GM12878 (cell line): ENCODE results near the gene CELF3. TPM values are rescaled to one million over a fixed set of nuclear protein-coding genes. Genes with fewer than 3 reads are reported as not detected.
A peak's percentile ranks its signal among the peaks of the same experiment; 100 is the strongest.

Experiments used
- ATAC-seq: fragments of 200-7000 bp; cut with Tn5 transposase; 3 replicates; pipeline ENCODE4 v1.9.1; 2020; ENCODE audit warnings: mild to moderate bottlenecking, moderate library complexity
- Bru-seq: library from RNA; stranded (reverse); fragments of 400-500 nt; gene quantifications from one replicate; lab custom pipeline; 2021; lab: Mats Ljungman, UMichigan
- BruChase-seq, 2 experiments: library from RNA; stranded (reverse); fragments of 400-500 nt; gene quantifications; one replicate each; lab custom pipeline; 2021; lab: Mats Ljungman, UMichigan
- BruUV-seq: library from RNA; stranded (reverse); fragments of 400-500 nt; replicated peaks from 2 replicates; lab custom pipeline; 2021; lab: Mats Ljungman, UMichigan
- CTCF ChIA-PET: fragments of 300-600 bp; sonication (Branson Sonifier 250); formaldehyde crosslinking; extraction: SDS; loops from one replicate; lab custom pipeline; 2021; ENCODE audit warnings: inconsistent platforms; lab: Yijun Ruan, JAX
- POLR2A ChIA-PET: fragments of 350-600 bp; formaldehyde crosslinking; extraction: SDS; loops from one replicate; lab custom pipeline; 2021; ENCODE audit warnings: inconsistent platforms; lab: Charles Lee
- RAD21 ChIA-PET: fragments of 300-600 bp; sonication (Branson Sonifier 250); formaldehyde crosslinking; loops from one replicate; lab custom pipeline; 2023; ENCODE audit warnings: antibody characterized with exemption; ENCODE audit not compliant: unreplicated experiment; lab: Charles Lee
- SMC1A ChIA-PET: fragments of 300-600 bp; sonication (Branson Sonifier 250); formaldehyde crosslinking; loops from one replicate; lab custom pipeline; 2023; ENCODE audit not compliant: unreplicated experiment, uncharacterized antibody; lab: Charles Lee
- DNase-seq: peaks from one replicate; pipeline ENCODE4 v3.0.0-alpha.2; 2011; ENCODE audit warnings: low read depth, low spot score
- FAIRE-seq: peaks from 3 replicates; lab custom pipeline; 2011; peaks lifted over from hg19 to GRCh38; lab: Jason Lieb, UNC
- H2AFZ ChIP-seq: 2 replicates; pipeline ENCODE4 v1.6.0; 2011; ENCODE audit warnings: low read depth, low read length, control low read depth; ENCODE audit not compliant: control insufficient read depth
- H3K27ac ChIP-seq: 2 replicates; pipeline ENCODE4 v1.5.1; 2011; ENCODE audit warnings: control low read depth; ENCODE audit not compliant: control insufficient read depth, insufficient read depth
- H3K27me3 ChIP-seq, 2 experiments: replicated peaks in 1 of 2; 2 replicates each; pipeline versions ENCODE4 v1.6.0 to v1.6.1; 2011; ENCODE audit warnings: low read length in 1 of 2; ENCODE audit not compliant: control insufficient read depth in 2 of 2, insufficient read depth in 2 of 2
- H3K36me3 ChIP-seq, 2 experiments: 2 replicates each; pipeline ENCODE4 v1.5.1; 2011; ENCODE audit warnings: low read length in 1 of 2; ENCODE audit not compliant: control insufficient read depth in 2 of 2, insufficient read depth in 2 of 2
- H3K4me1 ChIP-seq: 2 replicates; pipeline ENCODE4 v1.6.1; 2011; ENCODE audit warnings: mild to moderate bottlenecking, low read length, moderate library complexity, mixed read lengths; ENCODE audit not compliant: control insufficient read depth, insufficient read depth
- H3K4me2 ChIP-seq: 2 replicates; pipeline ENCODE4 v1.6.0; 2011; ENCODE audit warnings: control low read depth; ENCODE audit not compliant: control insufficient read depth, insufficient read depth
- H3K4me3 ChIP-seq: fragments of 200-600 bp; sonication (generic); 2 replicates; pipeline ENCODE4 v1.5.1; 2016
- H3K79me2 ChIP-seq: 2 replicates; pipeline ENCODE4 v1.6.0; 2011; ENCODE audit warnings: low read length; ENCODE audit not compliant: control insufficient read depth, insufficient read depth
- H3K9ac ChIP-seq: 2 replicates; pipeline ENCODE4 v1.8.0; 2011; ENCODE audit warnings: low read length, control low read depth, mixed read lengths; ENCODE audit not compliant: control insufficient read depth, insufficient read depth
- H3K9me3 ChIP-seq: replicated peaks from 3 replicates; pipeline ENCODE4 v1.5.1; 2011; ENCODE audit warnings: mild to moderate bottlenecking, low read length; ENCODE audit not compliant: control insufficient read depth, insufficient read depth
- H4K20me1 ChIP-seq: 2 replicates; pipeline ENCODE4 v1.6.0; 2011; ENCODE audit not compliant: control insufficient read depth, insufficient read depth
- CHD2 ChIP-seq: IDR thresholded peaks from 2 replicates; pipeline ENCODE4 v1.6.1; 2011; ENCODE audit warnings: low read depth, low read length, improper control_type of control experiment, borderline replicate concordance
- EGR1 ChIP-seq, 2 experiments: IDR thresholded peaks; 1 replicate in 1 of 2; 2 replicates in 1 of 2; pipeline ENCODE4 v1.6.1; 2011 to 2012; ENCODE audit warnings: low read depth in 2 of 2, low read length in 2 of 2, borderline replicate concordance in 1 of 2, mild to moderate bottlenecking in 1 of 2, moderate library complexity in 1 of 2
- IRF3 ChIP-seq: fragments of 450-650 bp; IDR thresholded peaks from 2 replicates; pipeline ENCODE4 v1.6.1; 2014; ENCODE audit warnings: mild to moderate bottlenecking
- JUNB ChIP-seq: IDR thresholded peaks from 2 replicates; pipeline ENCODE4 v1.6.1; 2016; ENCODE audit warnings: antibody characterized with exemption, mild to moderate bottlenecking
- LARP7 ChIP-seq: fragments of 450-650 bp; IDR thresholded peaks from 2 replicates; pipeline ENCODE4 v1.6.1; 2017; ENCODE audit warnings: mild to moderate bottlenecking
- NFIC ChIP-seq: IDR thresholded peaks from 2 replicates; pipeline ENCODE4 v1.6.1; 2012; ENCODE audit warnings: low read depth, mild to moderate bottlenecking, inconsistent platforms, low read length, moderate library complexity
- NR2C1 ChIP-seq: fragments of 450-650 bp; IDR thresholded peaks from 2 replicates; pipeline ENCODE4 v1.6.1; 2017; ENCODE audit warnings: antibody characterized with exemption, mild to moderate bottlenecking, moderate library complexity
- SP1 ChIP-seq: IDR thresholded peaks from one replicate; pipeline ENCODE4 v1.6.1; 2011; ENCODE audit warnings: low read depth, low read length
- SUPT20H ChIP-seq: IDR thresholded peaks from 2 replicates; pipeline ENCODE4 v1.6.1; 2011; ENCODE audit warnings: low read depth, mild to moderate bottlenecking, low read length, moderate library complexity, borderline replicate concordance; ENCODE audit not compliant: control insufficient read depth
- YY1 ChIP-seq: IDR thresholded peaks from 2 replicates; pipeline ENCODE4 v1.6.1; 2011; ENCODE audit warnings: low read depth, mild to moderate bottlenecking, low read length
- WGBS: methylation state at CpG from one replicate; pipeline ENCODE4 v1.1.6; 2016; ENCODE audit warnings: low lambda C conversion rate; ENCODE audit not compliant: insufficient replicate concordance, insufficient coverage; ENCODE audit errors: missing lambda C conversion rate; 5-methylcytosine and 5-hydroxymethylcytosine counted together
- in situ Hi-C: fragments of 300-500 bp; cut with MboI; formaldehyde crosslinking; loops from 9 replicates; pipeline ENCODE4 v1.14.3; 2018; ENCODE audit warnings: mixed read lengths
- intact Hi-C: fragments of 100-400 bp; cut with micrococcal nuclease; formaldehyde crosslinking; loops from one replicate; pipeline ENCODE4 v1.14.2; 2022; ENCODE audit not compliant: unreplicated experiment
- long read RNA-seq, 2 experiments: library from polyadenylated mRNA; unstranded; transcript quantifications; one replicate each; pipeline ENCODE4 v2.0.0, GENCODE V29; 2019 to 2020
- polyA minus RNA-seq, 3 experiments: library from RNA; depleted of rRNA, polyadenylated mRNA; stranded (reverse); fragments of >200 nt; gene quantifications; 2 replicates each; pipeline ENCODE4 v1.2.3, GENCODE V29; 2011
- polyA plus RNA-seq, 11 experiments: library from polyadenylated mRNA; depleted of rRNA in 4 of 11; unstranded in 6 of 11; stranded (reverse) in 5 of 11; fragments of >200 nt; fragmentation: Nextera tagmentation in 4 of 11; fragmentation: Illumina TruSeq in 1 of 11; extraction: Ambion mirVana in 4 of 11; extraction: Trizol in 1 of 11; gene quantifications; 1 replicate in 1 of 11; 2 replicates in 10 of 11; pipeline versions ENCODE4 v1.2.1 to v1.2.3, GENCODE V29; 2011 to 2016; ENCODE audit warnings: inconsistent platforms in 2 of 11, missing spikeins in 2 of 11, low read depth in 1 of 11
- total RNA-seq, 4 experiments: library from RNA; depleted of rRNA in 3 of 4; stranded (reverse); fragments of >200 nt in 3 of 4; fragmentation: Illumina TruSeq in 1 of 4; extraction: Trizol in 1 of 4; gene quantifications; 2 replicates each; pipeline versions ENCODE4 v1.2.1 to v1.2.3, GENCODE V29; 2013 to 2021
- TF ChIP-seq, protein P1 (sequence below): IDR thresholded peaks from 2 replicates; pipeline ENCODE4 v1.6.1; 2012; ENCODE audit warnings: mild to moderate bottlenecking, low read depth, low read length

Gene CELF3
- total RNA-seq (2013; cell fraction: nucleolus; rRNA removed), result not detected in 2 replicates
- total RNA-seq (2014; rRNA removed), result not detected in 2 replicates
- not detected in 2 replicates for total RNA-seq (2014; rRNA removed; fragmentation: Illumina TruSeq; extraction: Trizol)
- total RNA-seq (2021), result not detected in 2 replicates
- not detected for polyA plus RNA-seq (2011; ENCODE audit: low read depth)
- polyA plus RNA-seq (2011; rRNA removed), result not detected in 2 replicates
- polyA plus RNA-seq (2011; cell fraction: cytosol; rRNA removed), result not detected in 2 replicates
- polyA plus RNA-seq (2011; cell fraction: nucleus; rRNA removed), result not detected in 2 replicates
- not detected in 2 replicates for polyA plus RNA-seq (2012)
- polyA plus RNA-seq (2014; fragmentation: Illumina TruSeq; extraction: Trizol), result not detected in 2 replicates
- not detected for polyA plus RNA-seq (2014; fragmentation: Nextera tagmentation; extraction: Ambion mirVana)
- not detected in 2 replicates for polyA plus RNA-seq (2014; rRNA removed)
- polyA plus RNA-seq (2016; fragmentation: Nextera tagmentation; extraction: Ambion mirVana), result under 1 TPM in 1 of 2 experiments, not detected in 1; 0.09 TPM
- not detected in 2 replicates for polyA minus RNA-seq (2011; rRNA and poly(A)+ RNA removed)
- polyA minus RNA-seq (2011; cell fraction: cytosol; rRNA and poly(A)+ RNA removed), result not detected in 2 replicates
- polyA minus RNA-seq (2011; cell fraction: nucleus; rRNA and poly(A)+ RNA removed), result not detected in 2 replicates
- Bru-seq, nascent RNA, result not detected
- not detected for BruChase-seq, experiment 1, labeled RNA remaining after a 6-hour chase
- BruChase-seq, experiment 2, labeled RNA remaining after a 2-hour chase, result percentile 10 among the genes with signal in this experiment
- long read RNA-seq, experiment 1, result 0 reads
- long read RNA-seq, experiment 2, result 0 reads

GRCh38 chr1:151716771-151717631, at the start of gene CELF3:
Gene CELF3 (minus strand): TSS chr1:151716803. CDS start chr1:151716020, 783 bp downstream.
- BruUV-seq, result no TSS peak
- intact Hi-C loops, result loop anchor here (10.0 kb wide), 1 partner anchor 118 kb away; the partner anchor contains the start of genes C2CD4D and RORC
- Histone ChIP-seq H4K20me1 (no peaks in the 10 kb centered on the region), H3K4me3 (no peak within 1 kb of the TSS), H3K9ac (no peak within 1 kb of the TSS), H3K36me3 (no peaks in the 10 kb centered on the region), H3K9me3 (no peaks in the 10 kb centered on the region), H3K4me1 (peaks cover 16% of the 10 kb centered on the region), H3K4me2 (no peak within 1 kb of the TSS), H3K79me2 (no peaks in the 10 kb centered on the region), H2AFZ (no peak within 1 kb of the TSS), H3K27ac (no peak within 1 kb of the TSS), H3K27me3 (peaks cover 3 to 9% of the 10 kb centered on the region in 2 experiments; a peak in 3 of 4 replicates)
- FAIRE-seq (no peak), DNase-seq (no peak), ATAC-seq (no peak)
- CTCF ChIA-PET, result no interaction called here
- WGBS, result 21% methylated on average over 25 of the region's 27 CpGs
- RAD21 ChIA-PET, result interaction anchor here (0.7 kb wide), 1 partner anchor 123 kb away, joined by 3 read pairs; no protein-coding TSS in a partner anchor
- SMC1A ChIA-PET, result no interaction called here
- POLR2A ChIA-PET, result no interaction called here
- in situ Hi-C loops, result no loop called here
- no peak for TF ChIP-seq NR2C1
- TF ChIP-seq, protein P1, sequence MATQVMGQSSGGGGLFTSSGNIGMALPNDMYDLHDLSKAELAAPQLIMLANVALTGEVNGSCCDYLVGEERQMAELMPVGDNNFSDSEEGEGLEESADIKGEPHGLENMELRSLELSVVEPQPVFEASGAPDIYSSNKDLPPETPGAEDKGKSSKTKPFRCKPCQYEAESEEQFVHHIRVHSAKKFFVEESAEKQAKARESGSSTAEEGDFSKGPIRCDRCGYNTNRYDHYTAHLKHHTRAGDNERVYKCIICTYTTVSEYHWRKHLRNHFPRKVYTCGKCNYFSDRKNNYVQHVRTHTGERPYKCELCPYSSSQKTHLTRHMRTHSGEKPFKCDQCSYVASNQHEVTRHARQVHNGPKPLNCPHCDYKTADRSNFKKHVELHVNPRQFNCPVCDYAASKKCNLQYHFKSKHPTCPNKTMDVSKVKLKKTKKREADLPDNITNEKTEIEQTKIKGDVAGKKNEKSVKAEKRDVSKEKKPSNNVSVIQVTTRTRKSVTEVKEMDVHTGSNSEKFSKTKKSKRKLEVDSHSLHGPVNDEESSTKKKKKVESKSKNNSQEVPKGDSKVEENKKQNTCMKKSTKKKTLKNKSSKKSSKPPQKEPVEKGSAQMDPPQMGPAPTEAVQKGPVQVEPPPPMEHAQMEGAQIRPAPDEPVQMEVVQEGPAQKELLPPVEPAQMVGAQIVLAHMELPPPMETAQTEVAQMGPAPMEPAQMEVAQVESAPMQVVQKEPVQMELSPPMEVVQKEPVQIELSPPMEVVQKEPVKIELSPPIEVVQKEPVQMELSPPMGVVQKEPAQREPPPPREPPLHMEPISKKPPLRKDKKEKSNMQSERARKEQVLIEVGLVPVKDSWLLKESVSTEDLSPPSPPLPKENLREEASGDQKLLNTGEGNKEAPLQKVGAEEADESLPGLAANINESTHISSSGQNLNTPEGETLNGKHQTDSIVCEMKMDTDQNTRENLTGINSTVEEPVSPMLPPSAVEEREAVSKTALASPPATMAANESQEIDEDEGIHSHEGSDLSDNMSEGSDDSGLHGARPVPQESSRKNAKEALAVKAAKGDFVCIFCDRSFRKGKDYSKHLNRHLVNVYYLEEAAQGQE, result peak; percentile 91
- TF ChIP-seq NFIC, result no peak
- TF ChIP-seq IRF3, result peak; percentile 69
- peak; percentile 100 for TF ChIP-seq JUNB
- peak; percentile 81 for TF ChIP-seq YY1
- no peak for TF ChIP-seq SP1
- TF ChIP-seq SUPT20H, result 0 out of 2 replicates have a peak, but pooled peaks have one; percentile 40
- TF ChIP-seq LARP7, result no peak
- peak in 1 of 2 experiments; percentile 43; a peak in 1 of 3 replicates for TF ChIP-seq EGR1 (IDR thresholded peaks at IDR 0.05; ENCODE audit: borderline replicate concordance in 1 of 2, low read depth in 2 of 2, low read length in 2 of 2)
- no peak for TF ChIP-seq CHD2
